Retinal pigment epithelial cell (primary cell): ENCODE data around the gene SCYL1.

Experiments
- DNase-seq: peaks from one replicate; pipeline ENCODE4 v3.0.0-alpha.2; 2010; ENCODE audit warnings: low read depth
- H3K4me3 ChIP-seq: 2 replicates; pipeline ENCODE4 v1.5.1; 2011; ENCODE audit warnings: mild to moderate bottlenecking, low read length, control low read depth, moderate library complexity
- TF ChIP-seq, protein P1 (sequence below): conservative IDR thresholded peaks from 2 replicates; pipeline ENCODE4 v1.5.1; 2011; ENCODE audit warnings: low read depth, low read length, control low read depth, inconsistent platforms

SCYL1 gene

GRCh38 chr11:65524741-65525545, at the start of gene SCYL1:
Gene SCYL1, plus strand, starts transcription at chr11:65525083. Its CDS starts 71 bp downstream, at chr11:65525154.
- DNase-seq, result no peak
- peak within 1 kb of the TSS; percentile 73 for H3K4me3 ChIP-seq
- TF ChIP-seq, protein P1, sequence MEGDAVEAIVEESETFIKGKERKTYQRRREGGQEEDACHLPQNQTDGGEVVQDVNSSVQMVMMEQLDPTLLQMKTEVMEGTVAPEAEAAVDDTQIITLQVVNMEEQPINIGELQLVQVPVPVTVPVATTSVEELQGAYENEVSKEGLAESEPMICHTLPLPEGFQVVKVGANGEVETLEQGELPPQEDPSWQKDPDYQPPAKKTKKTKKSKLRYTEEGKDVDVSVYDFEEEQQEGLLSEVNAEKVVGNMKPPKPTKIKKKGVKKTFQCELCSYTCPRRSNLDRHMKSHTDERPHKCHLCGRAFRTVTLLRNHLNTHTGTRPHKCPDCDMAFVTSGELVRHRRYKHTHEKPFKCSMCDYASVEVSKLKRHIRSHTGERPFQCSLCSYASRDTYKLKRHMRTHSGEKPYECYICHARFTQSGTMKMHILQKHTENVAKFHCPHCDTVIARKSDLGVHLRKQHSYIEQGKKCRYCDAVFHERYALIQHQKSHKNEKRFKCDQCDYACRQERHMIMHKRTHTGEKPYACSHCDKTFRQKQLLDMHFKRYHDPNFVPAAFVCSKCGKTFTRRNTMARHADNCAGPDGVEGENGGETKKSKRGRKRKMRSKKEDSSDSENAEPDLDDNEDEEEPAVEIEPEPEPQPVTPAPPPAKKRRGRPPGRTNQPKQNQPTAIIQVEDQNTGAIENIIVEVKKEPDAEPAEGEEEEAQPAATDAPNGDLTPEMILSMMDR, result no peak

- TF ChIP-seq, protein P1, result no peak
- DNase-seq, result no peak
- H3K4me3 ChIP-seq, result peak overlapping the region; percentile 65
These were observed 48.2 kb upstream of the SCYL1 start for GRCh38 chr11:65476632-65477148.

DNA sequence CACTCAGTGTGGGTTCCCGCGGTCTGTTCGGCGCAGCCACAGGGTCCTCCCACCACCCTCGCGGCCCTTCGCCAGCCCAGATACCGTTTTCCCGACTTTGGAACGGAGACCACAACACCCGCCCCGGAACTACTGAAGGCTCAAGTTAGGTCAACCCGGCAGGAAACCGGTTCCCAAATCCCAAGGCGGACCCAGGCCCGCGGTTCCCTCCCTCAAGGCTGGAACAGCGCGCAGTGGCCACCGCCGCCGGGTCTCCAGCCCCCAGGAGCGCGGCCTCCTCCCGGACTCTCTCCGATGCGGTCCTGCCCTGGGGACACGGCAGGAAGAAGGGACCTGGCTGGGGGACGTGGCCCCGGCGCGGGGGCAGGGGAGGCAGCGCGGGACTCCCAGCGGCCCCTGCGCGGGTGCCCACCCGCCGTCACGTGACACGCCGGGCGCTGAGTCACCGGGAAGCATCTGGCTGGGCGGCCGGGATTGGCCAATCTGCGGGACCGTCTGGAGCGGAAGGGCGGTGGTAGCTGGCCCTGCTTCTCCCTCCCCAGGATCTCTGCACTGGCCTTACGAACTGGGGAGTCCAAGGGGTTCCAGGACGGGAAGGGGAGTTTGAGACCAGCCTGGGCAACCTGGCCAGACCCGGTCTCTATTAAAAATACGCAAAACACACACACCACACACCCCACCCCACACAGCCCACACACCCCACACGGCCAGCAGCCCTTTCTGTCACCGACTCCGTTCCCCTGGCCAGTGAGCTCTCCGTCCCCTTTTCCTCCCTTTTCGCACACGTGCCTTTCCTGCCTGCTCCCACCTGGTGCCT, 47.5 kb upstream of the SCYL1 start:
- H3K4me3 ChIP-seq, result peak overlapping the region; percentile 65
- TF ChIP-seq, protein P1, result no peak
- peak; percentile 77 for DNase-seq

DNA sequence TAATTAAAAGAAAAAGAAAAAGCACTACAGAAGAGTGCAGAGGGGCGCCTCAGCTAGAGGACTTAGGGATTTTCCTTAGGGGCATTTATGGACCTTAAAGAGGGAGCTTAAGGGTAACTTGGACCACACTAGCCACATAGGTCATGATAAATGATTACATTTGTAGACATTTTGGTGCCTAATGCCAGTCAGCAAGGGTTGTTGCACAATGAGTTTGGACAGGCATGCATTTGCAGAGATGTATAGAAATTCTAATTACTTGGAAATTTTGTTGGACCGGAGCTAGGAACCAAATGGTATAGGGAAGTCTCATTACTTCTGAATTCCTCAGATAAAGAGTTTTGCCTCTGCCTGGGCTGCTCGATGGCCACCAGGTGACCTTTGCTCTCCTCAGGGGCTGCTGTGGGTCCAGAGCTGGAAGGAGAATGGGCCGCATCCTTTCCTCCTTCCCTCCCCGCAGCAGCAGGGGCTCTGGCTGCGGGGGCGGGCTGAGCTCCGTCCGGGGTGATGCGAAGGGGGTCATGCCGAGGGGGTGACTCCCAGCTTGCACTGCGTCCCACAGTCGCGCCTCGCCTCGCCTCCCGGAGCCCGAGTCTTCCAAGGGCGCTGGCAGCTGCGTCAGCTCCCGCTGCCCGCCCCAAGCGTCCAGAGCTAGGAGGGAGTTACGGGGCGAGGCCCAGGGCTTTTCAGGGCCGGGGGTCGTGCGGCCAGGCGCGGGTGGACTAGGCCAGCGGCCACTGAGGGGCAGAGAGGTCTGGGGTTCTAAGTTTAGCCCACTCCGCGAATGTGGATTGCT, 46.3 kb upstream of the SCYL1 start:
- TF ChIP-seq, protein P1, result peak; percentile 11
- DNase-seq, result no peak

GRCh38 chr11:65479184-65480145, 45.4 kb upstream of the SCYL1 start:
- TF ChIP-seq, protein P1, result peak; percentile 56
- peak overlapping the region; percentile 1 for H3K4me3 ChIP-seq
- peak; percentile 72 for DNase-seq

More for the DNA sequence above, 46.3 kb upstream of the SCYL1 start:
- H3K4me3 ChIP-seq, result peak overlapping the region; percentile 19

DNA sequence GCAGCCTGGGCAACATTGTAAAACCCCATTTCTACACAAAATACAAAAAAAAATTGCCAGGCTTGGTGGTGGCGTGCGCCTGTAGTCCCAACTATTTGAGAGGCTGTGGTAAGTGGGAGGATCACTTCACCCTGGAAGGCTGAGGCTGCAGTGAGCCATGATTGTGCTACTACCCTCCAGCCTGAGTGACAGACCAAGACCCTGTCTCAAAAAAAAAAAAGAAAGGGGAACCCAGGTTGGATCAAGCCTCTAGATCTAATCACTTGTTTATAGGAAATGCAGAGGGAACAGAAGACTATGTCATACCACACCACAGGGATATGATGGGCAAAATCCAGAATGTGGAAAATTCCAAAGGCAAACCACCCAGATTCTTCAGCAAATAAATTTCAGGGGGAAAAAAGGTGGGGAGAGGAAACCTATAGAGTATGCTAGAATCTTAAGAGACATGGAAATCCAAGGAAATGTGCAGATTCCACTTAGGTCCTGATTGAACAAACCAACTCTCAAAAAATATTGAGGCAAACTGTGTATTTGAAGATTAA, 42.5 kb upstream of the SCYL1 start:
- H3K4me3 ChIP-seq, result no peak overlapping the region
- DNase-seq, result no peak
- TF ChIP-seq, protein P1, result no peak
